Measurements from ENCODE around the gene PSD4.

PSD4 gene

DNA sequence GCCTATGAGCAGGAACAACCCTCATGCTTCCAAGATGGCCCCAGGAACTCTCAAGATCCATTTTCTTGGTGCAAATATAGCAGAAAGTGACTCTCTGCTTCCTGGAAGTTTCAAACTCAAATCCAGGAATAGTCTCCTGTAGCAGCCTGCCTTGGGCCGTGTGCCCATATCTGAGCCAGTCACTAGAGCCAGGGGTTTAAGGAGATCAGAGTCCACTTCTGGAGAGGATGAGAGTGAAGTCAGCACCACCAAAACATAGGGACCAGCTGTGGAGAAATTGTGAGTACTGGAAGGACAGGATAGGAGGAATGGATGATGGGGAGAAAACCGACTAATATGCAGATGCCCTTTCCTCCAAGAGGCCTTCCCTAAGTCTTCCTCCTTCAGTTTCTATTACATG lies 33.2 kb downstream of the PSD4 start:
- Histone ChIP-seq H3K9me3 (no peaks in the 10 kb centered on the region), H3K4me3 (ENCODE audit: low read depth in 1 of 2, low read length in 1 of 2) (no peak overlapping the region), H3K36me3 (peaks cover 25% of the 10 kb centered on the region), H3K27ac (no peak overlapping the region), H3K4me1 (ENCODE audit: control insufficient read depth in 1 of 2, insufficient read depth in 1 of 2, low read depth in 1 of 2, low read length in 1 of 2) (no peaks in the 10 kb centered on the region), H3K27me3 (peaks cover 3% of the 10 kb centered on the region)
- TF ChIP-seq, protein P1, sequence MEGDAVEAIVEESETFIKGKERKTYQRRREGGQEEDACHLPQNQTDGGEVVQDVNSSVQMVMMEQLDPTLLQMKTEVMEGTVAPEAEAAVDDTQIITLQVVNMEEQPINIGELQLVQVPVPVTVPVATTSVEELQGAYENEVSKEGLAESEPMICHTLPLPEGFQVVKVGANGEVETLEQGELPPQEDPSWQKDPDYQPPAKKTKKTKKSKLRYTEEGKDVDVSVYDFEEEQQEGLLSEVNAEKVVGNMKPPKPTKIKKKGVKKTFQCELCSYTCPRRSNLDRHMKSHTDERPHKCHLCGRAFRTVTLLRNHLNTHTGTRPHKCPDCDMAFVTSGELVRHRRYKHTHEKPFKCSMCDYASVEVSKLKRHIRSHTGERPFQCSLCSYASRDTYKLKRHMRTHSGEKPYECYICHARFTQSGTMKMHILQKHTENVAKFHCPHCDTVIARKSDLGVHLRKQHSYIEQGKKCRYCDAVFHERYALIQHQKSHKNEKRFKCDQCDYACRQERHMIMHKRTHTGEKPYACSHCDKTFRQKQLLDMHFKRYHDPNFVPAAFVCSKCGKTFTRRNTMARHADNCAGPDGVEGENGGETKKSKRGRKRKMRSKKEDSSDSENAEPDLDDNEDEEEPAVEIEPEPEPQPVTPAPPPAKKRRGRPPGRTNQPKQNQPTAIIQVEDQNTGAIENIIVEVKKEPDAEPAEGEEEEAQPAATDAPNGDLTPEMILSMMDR (IDR thresholded peaks at IDR 0.05): no peak

DNA sequence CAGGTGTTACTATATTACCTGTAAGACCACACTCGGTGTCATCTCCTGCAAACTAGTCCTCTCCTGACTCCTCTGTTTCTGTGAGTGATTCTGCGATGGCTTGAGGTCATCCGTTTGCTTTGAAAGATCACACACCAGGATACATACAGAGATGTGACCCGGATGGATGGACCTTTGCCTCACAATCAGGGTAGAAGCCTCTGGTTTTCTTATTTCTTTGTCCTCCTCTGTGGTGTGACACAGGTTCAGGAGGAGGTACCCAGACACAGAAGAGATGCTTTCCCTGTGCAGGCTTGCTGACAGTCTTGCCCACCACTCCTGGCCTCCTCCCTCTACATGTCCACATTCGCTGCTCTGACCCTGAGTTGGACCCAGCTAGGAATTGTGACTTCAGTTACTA lies 34.6 kb downstream of the PSD4 start:
- TF ChIP-seq, protein P1 (IDR thresholded peaks at IDR 0.05): no peak
- Histone ChIP-seq H3K27ac (no peak overlapping the region), H3K36me3 (peaks cover 12% of the 10 kb centered on the region), H3K27me3 (peaks cover 16% of the 10 kb centered on the region), H3K9me3 (no peaks in the 10 kb centered on the region), H3K4me1 (ENCODE audit: control insufficient read depth in 1 of 2, insufficient read depth in 1 of 2, low read depth in 1 of 2, low read length in 1 of 2) (no peaks in the 10 kb centered on the region), H3K4me3 (ENCODE audit: low read depth in 1 of 2, low read length in 1 of 2) (no peak overlapping the region)

DNA sequence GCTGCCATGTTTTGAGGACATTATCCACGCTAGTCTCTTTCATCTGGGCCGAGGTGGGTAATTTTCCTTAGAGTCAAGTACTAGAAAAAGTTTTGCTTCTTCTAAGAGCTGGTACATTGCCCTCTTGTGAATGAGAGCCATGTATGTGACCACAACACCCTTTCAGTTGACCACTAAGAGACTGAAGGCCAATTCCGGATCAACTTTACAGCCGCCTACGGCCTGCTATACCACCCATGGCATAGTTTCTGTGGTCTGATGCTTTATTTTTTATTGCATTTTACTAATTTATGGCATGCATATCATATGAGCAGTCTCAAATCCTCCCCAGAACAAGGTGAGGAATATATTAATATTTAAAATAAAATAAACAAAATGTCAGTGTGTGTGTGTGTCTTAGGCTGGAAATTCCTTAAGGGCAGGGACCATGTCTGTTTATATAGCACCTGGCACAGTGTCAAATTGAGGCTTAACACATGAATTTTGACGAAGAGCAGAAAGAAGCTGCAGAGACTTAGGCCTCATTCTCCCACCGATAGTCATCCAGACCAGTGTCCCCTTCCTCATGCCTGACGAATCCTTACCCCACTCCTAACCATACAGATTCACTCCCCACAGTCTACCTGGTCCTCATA lies 35.4 kb downstream of the PSD4 start:
- no peaks in the 10 kb centered on the region for H3K9me3 ChIP-seq
- H3K4me3 ChIP-seq (ENCODE audit: low read depth in 1 of 2, low read length in 1 of 2): no peak overlapping the region
- H3K4me1 ChIP-seq (ENCODE audit: control insufficient read depth in 1 of 2, insufficient read depth in 1 of 2, low read depth in 1 of 2, low read length in 1 of 2): no peaks in the 10 kb centered on the region
- H3K36me3 ChIP-seq: peaks cover 5% of the 10 kb centered on the region
- peaks cover 16% of the 10 kb centered on the region for H3K27me3 ChIP-seq
- TF ChIP-seq, protein P1 (IDR thresholded peaks at IDR 0.05): no peak
- H3K27ac ChIP-seq: no peak overlapping the region

DNA sequence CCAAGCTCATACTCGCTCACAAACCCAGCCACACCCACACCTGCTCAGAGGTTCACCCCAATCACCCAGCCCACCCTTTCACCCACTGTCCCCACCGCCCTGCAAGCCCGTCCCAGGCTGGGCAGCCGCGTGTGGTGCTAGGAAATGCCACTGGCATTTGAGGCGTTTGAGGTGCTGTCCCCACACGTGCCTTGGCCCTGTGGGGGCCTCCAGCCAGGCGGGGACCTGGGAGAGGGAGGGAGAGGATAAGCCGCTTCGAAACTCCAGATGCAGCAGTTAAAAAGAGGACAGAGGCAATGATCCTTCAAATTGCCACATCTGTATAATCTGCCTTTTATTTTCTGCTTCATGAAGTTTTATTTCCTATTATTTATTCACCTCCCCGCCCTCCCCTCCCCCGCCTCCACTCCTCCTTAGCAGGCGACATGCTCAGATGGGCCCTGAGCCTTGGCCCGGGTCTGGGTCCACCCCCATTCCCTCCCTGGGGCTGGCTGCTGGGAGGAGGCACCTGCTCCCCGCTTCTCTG lies 35.9 kb downstream of the PSD4 start:
- TF ChIP-seq, protein P1 (IDR thresholded peaks at IDR 0.05): no peak
- Histone ChIP-seq H3K27me3 (peaks cover 16% of the 10 kb centered on the region), H3K4me3 (ENCODE audit: low read depth in 1 of 2, low read length in 1 of 2) (no peak overlapping the region), H3K36me3 (no peaks in the 10 kb centered on the region), H3K9me3 (no peaks in the 10 kb centered on the region), H3K27ac (no peak overlapping the region), H3K4me1 (ENCODE audit: control insufficient read depth in 1 of 2, insufficient read depth in 1 of 2, low read depth in 1 of 2, low read length in 1 of 2) (no peaks in the 10 kb centered on the region)

DNA sequence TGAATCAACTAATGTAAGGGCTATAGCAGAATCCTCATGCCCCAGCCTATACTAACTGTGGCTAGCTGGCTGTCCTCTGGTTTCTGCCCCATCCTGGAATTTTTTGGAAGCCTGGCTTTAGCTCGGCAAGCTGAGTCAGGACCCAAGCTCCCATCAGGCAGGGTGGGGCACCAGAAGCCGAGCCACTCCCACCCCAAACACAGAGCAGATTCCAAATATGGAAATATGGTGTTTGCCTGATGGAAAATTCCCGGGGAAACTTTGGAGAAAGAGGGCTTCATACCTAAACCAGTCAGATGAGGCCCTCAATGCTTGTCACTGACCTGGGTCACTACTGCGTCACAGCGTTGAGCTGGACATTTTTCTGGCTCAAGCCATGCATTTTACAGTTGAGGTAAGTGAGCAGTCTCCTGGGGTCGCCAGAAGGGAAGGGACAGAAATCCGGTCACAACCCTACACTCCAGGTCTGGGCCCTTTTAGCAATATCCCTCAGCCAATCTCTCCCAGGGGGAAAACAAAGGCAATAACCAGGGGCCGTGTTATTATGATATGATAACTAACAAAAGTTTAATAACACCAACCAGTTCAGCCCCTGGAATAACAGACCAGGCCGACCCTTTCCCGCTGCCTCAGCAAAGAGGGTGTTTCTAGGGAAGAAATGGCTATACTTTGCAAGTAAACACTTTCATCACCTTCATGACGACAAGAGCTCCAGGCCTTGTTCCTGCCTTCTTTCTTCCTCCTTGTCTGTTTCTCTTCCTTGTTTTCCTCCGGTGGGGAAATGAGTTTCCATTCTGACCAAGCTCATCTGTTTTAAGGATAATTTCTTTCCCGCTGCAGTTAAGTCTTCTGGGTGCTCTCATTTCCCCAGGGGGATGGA lies 37.7 kb downstream of the PSD4 start:
- Histone ChIP-seq H3K27me3 (peaks cover 16% of the 10 kb centered on the region), H3K4me3 (ENCODE audit: low read depth in 1 of 2, low read length in 1 of 2) (no peak overlapping the region), H3K4me1 (ENCODE audit: control insufficient read depth in 1 of 2, insufficient read depth in 1 of 2, low read depth in 1 of 2, low read length in 1 of 2) (no peaks in the 10 kb centered on the region), H3K9me3 (no peaks in the 10 kb centered on the region), H3K36me3 (no peaks in the 10 kb centered on the region), H3K27ac (no peak overlapping the region)
- TF ChIP-seq, protein P1 (IDR thresholded peaks at IDR 0.05): no peak
